Stimulated activated CD8-positive, alpha-beta memory T cell treated with anti-CD3 and anti-CD28 coated beads, Interleukin-4, amount 100 ng/mL, for 24 hours (primary cell): Measurements from ENCODE around the gene WDFY4.
A peak's percentile ranks its signal among the peaks of the same experiment; 100 is the strongest.

Experiments used
- DNase-seq: peaks from one replicate; pipeline ENCODE4 v3.0.0-alpha.2; 2020; ENCODE audit warnings: low read depth

The WDFY4 gene

DNA sequence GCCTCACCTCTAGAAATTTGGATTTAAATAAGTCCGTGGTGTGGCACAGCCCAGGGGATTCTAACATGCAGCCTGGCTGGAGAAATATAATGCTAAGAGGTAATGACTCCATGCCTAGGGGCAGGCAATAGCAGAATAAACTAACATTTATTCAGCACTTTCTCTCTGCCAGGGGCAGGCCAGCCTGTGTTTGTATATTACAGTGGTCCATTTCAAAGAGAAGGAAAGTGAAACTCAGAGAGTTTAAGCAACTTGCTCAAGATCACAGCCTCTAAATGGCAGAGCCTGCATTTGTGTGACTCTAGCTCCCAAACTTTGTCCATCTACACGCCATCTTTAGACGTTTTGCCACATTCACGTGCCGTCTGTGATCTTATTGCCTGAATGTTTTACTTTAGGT, 261.7 kb downstream of the WDFY4 start:
- no peak for DNase-seq

DNA sequence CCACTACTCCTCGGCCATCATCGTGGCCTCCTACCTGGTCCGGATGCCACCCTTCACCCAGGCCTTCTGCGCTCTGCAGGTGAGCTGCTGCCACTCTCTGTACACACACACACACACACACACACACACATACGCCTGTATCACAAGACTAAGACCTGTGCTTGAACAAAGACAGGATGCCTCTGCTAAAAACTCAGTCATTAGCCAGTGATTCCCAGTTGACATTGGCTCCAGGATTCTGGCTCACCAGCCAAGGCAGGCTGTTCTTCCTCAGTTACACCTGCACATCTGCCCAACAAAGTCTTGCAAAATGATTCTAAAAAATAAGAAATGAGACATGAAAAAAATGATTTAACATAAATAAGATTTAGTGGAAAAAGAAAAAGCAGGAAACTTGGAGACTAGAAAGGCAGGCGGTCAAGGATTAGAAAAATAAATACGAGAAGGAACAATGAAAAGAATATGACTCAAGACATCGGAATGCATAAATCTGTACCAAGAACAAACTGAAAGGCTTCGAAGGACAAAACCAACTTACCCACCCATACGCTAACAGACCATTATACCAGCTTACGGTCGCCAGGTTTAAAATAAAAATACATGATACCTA, 262.3 kb downstream of the WDFY4 start:
- DNase-seq = no peak

DNA sequence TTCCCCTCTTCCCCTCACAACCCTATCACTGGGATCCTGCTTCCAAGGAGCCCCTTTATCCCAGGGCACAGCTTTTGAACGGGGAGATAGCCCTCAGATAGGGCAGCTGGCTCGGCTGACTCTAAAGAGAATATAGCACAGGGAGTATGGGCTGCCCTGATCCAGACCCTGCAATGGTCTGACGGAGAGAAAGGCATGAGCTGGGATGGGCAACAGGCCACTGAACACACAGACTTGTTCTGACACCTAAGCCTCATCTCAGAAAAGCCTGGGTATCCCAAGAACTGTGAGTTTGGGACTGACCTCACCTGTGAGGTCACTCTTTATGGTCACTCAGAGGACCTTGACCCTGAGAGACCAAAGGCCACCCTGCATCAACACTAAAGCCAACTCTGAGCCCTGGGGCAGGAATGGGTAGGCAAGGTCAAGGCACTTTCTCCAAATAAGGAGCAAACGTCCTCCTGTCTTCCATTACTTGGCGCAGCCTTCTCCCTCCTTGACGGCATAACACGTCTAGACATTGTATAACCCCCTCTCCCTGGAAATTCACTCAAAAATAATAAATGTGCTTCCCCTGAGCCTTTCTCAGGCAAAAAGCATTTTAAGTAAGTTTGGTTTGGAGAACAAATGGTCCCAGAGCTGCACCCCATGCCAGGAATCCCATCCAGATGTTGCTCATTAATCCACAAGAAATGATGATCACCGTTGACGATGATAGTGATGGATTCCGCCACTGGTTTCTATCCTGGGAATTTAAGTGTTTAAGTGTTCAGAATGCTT, 263.2 kb downstream of the WDFY4 start:
- no peak for DNase-seq

DNA sequence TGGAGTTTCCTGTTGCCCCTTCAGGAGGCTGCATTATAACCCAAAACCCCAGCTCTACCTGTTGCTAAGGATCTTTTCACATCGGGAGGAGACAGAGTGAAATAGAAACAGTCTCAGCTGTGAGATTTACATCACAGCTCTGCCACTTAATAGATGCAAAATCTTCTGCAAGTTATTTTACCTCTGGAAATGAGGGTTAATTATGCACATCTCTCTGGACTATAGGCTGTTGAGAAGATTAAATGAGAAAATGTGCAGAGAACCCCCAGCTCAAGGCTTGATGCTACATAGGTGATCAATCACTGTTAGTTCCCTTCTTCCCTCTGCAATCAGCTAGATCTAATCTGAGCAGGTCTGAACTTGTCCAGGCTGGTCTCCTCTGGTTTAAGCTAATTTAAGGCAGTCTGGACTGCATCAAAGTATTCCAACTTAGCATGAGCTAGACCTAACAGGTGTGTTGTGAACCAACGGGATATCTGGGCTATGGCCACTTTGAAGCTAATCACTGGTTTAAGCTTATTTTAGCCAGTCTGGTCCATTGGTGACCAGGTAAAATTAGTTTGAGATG, 263.9 kb downstream of the WDFY4 start:
- DNase-seq = no peak

DNA sequence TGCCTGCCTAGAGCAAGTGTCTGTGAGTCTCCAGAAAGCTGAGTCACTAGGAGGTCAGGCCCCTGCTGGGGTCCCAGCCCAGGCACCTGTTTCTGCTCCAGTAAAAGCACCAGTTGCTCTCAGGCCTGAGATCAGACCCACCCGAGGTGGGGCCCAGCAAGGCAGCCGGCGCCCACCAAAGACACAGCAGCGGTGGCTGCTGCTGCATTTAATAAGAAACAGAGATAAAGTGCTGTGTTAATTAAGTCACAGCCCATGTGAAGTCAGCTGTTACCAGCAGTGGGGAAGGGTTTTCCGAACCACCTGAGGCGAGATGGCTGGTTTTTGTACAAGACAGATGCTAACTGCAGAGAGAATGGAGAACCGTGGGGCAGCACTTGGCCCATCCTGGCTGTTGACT, 267.0 kb downstream of the WDFY4 start:
- DNase-seq = no peak

DNA sequence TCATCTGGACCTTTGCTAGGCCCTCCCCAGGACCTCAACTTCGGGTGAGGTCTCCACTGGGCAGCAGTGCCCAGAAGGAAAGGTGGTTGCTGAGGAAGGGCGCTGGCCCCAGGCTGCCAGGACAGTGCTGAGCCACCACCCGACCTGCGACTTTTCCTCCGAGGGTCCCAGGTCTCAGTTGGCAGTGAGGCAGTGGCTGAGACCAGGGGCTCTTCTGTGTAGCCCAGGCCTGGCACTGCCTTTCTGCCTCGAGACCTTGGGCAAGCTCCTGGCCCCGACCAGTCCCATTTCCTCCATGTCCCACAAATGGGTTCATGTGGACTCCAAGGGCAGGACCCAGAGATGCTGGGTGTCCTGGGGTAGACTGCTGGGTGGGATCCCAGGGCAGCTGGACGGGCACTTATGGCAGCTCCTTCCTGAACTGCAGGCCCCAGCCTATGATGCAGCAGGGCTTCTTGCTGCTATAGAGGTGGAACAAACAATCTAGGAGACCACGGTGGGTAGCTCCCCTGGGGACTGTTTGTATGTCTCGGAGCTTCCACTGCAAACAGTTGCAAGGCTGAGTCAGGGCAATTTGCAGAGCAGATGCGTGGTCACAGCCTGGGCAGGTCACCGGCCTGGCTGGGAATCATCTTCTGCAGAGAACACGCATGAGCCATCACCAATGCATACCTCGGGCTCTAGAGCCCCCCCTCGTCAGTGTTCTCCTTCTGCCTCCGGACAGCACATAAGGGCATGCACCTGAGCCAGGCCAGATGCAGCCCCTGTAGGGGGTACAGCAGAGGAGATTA, 272.9 kb downstream of the WDFY4 start:
- DNase-seq = no peak

DNA sequence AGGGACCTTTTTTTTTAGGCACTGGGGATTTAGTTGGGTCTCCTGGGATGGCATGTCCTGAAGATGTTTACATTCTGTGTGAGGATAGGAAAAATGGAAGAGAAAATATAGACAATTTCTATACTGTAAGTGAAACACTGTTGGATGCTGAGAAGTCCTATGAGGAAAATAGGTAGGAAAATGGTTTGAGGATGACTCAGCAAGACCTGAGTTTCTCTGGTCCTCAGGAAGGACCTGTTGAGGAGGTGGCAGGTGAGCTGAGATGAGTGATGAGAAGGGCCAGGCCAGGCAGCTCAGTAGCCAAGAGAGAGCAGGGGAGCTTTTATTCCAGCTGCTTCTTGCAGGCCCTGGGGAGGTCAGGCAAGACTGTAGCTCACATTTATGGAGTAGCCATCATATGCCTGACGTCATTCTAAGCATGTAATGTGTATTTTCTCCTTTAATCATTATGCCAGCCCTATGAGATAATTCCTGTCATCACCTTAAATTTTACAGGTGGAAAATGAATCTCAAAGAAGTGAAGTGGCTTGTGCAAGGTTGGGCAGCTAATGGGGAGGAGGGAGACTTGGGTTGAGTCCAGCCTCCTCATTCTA, 274.0 kb downstream of the WDFY4 start:
- no peak for DNase-seq

DNA sequence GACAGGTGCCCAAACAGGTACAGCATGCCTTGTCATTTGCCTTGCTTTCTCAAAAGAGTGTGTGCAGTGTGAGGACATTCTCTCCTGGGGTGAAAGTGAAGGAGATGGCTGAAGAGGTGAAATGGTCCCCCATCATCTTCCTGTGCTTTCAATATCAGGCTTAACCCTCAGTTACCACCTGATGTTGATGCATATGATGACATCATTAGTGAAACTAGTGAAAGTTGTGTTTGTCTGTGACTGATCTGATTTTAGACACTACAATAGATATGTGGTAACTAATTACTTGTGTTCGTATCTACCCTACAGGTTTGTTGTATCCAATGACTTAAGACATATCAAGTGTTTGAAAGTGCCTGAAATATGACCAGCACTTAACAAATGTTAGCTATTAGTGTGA, 279.4 kb downstream of the WDFY4 start:
- no peak for DNase-seq

DNA sequence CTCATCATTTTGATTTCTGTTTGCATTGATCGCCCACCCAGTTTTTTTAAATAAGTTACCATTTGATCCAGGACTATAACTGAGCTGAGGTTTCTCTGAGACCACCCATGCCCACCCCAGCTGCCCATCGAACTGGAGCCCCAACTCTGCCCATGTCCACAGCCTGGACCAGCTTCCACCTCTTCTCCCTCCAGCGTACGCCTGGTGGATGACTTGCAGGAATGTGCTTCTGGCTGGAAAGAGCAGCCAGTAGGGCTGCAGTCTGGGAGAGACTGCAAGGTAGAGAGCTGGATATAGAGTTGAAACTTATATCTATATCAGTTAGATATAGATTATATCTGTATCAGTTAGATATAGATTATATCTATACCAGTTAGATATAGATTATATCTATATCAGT, 280.8 kb downstream of the WDFY4 start:
- DNase-seq = no peak

DNA sequence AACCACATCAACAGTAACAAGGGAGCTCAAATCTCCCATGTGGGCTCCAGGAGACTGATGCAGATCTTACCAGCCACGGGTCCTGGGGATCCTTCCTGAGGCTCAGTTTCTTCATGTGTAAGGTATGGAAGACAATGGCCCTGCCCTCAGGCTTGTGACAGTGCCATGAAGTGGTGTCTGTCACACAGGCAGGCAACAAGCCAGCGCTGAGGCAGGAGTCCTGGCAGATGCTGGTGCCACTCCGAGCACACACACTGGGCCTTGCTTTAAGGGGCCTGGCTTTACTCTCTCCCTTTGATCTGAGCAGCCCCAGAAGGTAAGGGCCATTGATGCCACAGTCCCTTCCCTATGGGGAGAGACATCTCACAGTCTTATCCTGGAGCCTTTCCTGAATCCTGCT, 283.4 kb downstream of the WDFY4 start:
- no peak for DNase-seq

DNA sequence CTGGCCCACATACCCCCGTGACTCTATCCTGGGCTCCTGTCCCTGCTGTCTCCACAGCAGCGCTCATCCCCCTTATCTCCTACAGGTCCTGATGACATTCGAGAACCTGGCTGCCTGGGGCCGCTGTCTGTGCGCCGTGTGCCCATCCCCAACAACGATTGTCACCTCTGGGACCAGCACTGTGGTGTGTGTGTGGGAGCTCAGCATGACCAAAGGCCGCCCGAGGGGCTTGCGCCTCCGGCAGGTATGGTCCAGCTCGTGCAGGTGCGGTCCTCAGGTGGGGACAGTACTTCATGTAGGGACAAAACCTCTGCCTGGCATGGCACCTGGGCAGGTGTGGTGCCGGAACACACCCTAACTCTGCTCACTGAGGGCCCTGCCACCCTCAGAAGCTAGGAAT, 285.4 kb downstream of the WDFY4 start:
- no peak for DNase-seq

DNA sequence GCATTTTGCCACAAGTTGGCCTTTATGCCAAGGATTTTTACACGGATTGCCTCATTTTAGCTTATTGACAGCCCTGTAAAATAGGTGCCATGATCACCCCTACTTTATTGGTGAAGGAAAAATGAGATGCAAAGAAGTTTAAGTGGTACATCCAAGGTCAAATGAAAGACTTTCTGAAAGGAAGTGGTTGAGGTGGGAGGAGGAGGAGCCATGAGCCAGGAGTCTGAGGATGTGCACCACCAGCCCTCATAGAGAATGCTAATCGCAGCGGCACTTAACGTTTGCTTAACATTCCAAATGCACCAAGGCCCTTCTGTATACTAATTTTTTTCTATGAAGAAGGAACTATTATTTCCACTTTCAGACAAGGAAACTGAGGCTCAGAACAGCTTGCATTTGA, 286.0 kb downstream of the WDFY4 start:
- DNase-seq = no peak

DNA sequence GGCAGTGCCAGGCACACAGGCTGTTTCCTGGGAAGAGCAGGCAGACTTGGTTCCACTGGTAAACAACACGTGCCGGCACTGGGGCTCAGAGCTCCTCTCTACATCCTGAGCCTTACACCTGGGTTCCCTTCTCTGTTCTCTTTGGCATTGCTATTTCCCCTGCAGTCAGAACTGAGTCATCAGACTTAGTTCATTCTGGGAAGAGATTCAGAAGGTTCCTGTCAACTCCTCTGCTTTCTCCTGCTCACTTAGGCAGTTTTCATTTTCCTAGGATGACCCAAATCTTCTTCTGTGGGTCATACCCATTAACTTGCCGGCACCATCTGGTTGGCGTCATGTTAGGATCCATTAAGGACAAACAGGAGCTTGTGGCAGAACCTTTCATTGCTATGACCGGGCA, 288.4 kb downstream of the WDFY4 start:
- DNase-seq = no peak

DNA sequence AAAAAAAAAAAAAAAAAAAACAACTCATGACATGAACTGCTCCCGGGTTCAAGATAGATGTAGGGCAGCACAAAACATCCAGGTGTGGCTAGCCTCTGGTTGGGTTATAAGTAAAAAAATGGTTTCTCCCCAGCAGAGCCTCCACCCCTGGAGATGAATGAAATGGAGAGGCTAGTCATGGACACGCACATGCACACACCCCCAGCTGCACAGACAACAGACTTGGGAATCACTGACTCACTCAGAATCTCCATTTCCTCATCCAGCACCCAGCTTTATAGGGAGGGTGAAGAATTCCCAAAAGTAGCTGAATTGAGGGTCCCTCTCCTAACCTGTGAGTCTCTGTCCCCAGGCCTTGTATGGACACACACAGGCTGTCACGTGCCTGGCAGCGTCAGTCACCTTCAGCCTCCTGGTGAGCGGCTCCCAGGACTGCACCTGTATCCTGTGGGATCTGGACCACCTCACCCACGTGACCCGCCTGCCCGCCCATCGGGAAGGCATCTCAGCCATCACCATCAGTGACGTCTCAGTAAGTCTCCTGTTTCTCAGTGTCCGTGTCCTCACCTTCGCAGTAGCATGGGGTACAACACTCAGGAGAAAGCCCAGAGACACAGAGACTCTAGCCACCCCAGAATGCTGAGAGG, 290.0 kb downstream of the WDFY4 start:
- no peak for DNase-seq

DNA sequence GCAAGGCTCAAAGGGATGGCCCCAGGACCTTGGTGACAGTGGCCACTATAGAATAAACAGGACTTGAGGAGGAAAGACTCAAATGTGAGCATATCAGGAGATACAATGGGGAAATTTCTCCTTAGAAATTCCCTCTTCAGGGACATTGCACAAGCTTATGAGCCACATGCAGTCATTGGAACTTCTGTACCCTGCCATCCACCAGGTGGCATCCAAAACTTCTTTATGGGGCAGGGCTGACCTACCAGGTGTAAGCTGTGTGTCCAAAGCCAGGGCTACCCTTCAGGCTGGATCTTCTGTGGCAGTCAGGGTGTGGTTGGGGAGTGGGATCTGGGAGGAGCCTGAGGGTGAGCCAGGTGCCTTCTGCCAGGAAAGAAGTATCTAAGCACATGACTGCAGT, 291.5 kb downstream of the WDFY4 start:
- no peak for DNase-seq

DNA sequence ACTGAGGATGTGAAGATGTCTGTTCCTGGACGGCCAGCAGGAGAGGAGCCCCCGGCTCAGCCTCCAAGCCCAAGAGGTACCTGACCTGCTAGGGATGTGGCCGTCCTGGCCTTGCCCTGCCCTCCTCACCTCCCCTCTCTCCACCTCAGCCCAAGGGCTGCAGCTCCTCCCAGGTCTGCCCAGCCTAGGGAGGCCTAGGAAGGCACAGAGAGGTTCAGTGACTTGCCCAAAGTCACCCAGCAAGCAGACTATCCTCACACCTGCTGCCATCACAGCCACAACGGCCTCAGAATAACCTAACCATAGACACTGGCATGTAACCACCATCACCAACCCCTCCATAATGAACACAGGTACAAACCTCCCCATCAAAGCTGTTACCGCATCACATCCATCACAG, 293.6 kb downstream of the WDFY4 start:
- DNase-seq = no peak

DNA sequence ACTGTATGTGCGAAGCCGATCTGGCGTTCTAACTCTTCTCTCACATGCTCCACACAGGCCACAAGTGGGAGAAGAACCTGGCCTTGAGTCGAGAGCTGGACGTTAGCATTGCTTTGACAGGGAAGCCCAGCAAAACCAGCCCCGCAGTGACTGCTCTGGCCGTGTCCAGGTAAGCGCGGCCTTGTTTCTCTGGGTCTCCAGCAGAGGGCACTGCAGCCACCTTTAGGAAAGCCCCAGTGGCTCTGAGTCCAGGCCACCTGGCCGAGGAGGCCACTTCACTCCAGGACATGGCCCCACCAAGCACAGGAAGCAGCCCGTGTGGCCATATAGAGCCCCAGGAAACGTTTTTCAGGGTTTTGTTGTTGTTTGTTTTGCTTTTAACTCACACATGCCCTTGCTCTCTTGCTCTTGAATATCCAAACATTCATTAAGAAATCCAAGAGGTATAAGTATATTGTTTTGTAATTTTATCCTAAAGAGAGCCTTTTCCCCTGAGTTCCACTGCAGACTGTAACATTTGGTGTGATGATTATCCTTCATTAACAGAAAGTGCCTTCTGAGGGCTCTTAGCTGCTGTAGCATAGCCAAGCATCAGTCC, 296.7 kb downstream of the WDFY4 start:
- DNase-seq = peak; percentile 15

DNA sequence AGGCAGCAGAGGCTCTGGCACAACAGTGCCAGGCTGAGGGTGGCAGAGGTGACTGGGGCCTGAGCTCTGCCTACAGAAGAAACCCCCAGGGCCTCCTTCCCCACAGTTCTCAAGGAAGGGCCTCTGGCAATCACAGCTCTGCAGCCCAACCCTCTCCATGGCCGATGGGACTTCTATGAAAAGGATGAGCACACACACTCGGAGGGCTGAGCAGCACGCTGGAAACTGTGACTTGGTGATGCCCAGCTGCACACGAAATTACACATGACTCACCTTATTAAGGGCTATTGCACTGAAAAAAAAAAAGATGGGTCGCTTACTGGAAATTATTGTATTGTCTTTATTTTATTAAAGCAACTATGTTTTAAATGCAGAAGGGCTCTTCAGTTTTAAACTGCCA, 297.9 kb downstream of the WDFY4 start:
- no peak for DNase-seq

DNA sequence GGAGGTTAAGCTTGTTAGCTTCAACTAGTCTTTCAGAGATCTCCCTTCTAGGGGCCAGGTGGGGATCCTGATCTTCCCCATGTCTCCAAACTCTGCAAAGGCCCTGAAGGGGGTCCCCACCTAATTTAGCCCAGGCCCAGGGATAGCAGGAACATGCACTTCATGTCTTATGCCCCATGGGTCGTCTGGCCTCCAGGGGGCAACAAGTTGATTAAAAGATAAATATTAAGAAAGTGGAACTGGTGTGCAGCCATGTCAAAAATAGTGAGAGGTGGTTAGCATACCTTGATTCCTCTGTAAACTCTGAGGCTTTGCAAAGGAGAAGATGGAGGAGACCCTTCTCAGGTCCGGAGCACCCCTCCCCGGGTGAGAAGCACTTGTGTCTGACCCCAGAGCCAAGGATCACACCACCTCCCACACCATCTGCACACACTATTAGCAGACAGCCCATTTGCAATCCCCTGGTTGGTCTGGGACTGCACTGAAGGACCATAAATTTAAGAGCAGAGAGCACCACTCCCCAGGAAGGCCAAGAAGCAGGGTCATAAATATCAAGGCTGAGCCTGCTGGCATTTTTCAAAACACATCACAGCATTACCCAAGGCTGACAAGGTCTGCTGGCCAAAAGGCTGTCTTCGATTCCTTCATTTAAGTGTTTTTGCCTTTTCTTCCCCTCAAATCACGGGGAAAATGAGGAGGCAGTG, 299.1 kb downstream of the WDFY4 start:
- DNase-seq = no peak

DNA sequence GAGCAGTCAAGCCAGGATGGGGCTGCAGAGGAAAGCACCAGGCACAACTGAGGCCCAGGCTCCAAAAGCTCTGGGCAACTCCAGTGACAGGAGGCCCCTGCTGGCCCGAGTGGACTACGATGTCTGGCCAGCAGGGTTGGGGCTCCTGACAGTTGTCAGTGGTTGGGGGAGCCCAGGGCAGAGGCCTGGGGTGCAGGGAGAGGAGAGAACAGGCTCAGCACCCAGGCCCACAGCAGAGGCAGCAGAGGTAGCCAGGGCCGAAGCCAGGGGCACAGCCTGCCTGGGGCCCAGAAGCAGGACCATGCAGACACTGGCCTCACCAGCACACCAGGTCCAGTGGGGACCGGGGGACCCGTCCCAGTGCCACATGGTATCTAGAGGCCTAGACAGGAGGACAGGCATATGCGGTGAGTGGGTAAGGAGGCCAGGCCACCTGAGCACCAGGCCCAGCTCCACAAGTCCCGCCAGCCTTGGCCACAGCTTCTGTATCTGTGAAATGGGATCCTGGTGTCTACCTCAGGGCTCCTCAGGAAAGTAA, 301.0 kb downstream of the WDFY4 start:
- DNase-seq = no peak

DNA sequence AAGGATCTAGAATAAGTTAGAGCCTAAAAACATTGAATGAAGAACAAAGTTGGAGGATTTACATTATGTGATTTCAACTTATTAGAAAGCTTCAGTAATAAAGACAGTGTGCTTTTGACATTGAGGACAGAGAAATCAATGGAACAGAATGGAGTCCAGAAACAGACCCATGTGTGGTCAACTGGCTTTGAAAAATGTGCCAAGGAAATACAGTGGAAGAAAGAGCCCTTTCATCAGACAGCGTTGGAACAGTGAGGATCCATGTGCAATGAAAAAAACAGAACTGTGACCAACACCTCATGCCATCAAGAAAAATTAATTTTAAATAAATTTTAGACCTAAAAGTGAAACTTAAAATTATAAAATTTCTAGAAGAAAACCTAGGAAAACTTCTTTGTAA, 305.6 kb downstream of the WDFY4 start:
- no peak for DNase-seq
